GM21576 (cell line): ENCODE data around the gene ANXA8L1.
"Not testable (repeated sequence)": the region's sequence is repeated elsewhere in the genome, so short reads cannot be mapped to it uniquely, and the experiment has no call there.

Experiments
- ATAC-seq: cut with Tn5 transposase; IDR thresholded peaks from one replicate; pipeline ENCODE4 v1.9.1; 2021; ENCODE audit warnings: mild to moderate bottlenecking, moderate library complexity; ENCODE audit not compliant: unreplicated experiment

ANXA8L1 gene

GRCh38 chr10:46375406-46375805 lies at the start of gene ANXA8L1:
Gene ANXA8L1, plus strand, starts transcription at chr10:46375776. Its CDS starts 76 bp downstream, at chr10:46375852.
- ATAC-seq = not testable (repeated sequence)

GRCh38 chr10:46326066-46326465 lies 49.5 kb upstream of the ANXA8L1 start:
- no peak for ATAC-seq

GRCh38 chr10:46326971-46327370 lies 48.6 kb upstream of the ANXA8L1 start:
- ATAC-seq = no peak

- ATAC-seq = no peak
Measured at GRCh38 chr10:46327685-46328084, 47.9 kb upstream of the ANXA8L1 start.

GRCh38 chr10:46328853-46329689 lies 46.5 kb upstream of the ANXA8L1 start:
- ATAC-seq = no peak

GRCh38 chr10:46329690-46330016 lies 45.9 kb upstream of the ANXA8L1 start:
- ATAC-seq = no peak

- no peak for ATAC-seq
Measured at GRCh38 chr10:46330894-46331293, 44.7 kb upstream of the ANXA8L1 start.

- ATAC-seq = not testable (repeated sequence)
Measured at GRCh38 chr10:46365484-46365883, 10.1 kb upstream of the ANXA8L1 start.

- not testable (repeated sequence) for ATAC-seq
Measured at GRCh38 chr10:46367209-46367608, 8.4 kb upstream of the ANXA8L1 start.

- not testable (repeated sequence) for ATAC-seq
Measured at GRCh38 chr10:46367666-46368240, 7.8 kb upstream of the ANXA8L1 start.

GRCh38 chr10:46368956-46369355 lies 6.6 kb upstream of the ANXA8L1 start:
- ATAC-seq = not testable (repeated sequence)

GRCh38 chr10:46374410-46374809 lies 1.2 kb upstream of the ANXA8L1 start:
- not testable (repeated sequence) for ATAC-seq

- ATAC-seq = not testable (repeated sequence)
Measured at GRCh38 chr10:46377022-46377421, 1.4 kb downstream of the ANXA8L1 start.

- ATAC-seq = not testable (repeated sequence)
Measured at GRCh38 chr10:46377651-46378050, 2.1 kb downstream of the ANXA8L1 start.

GRCh38 chr10:46378108-46378507 lies 2.5 kb downstream of the ANXA8L1 start:
- ATAC-seq = not testable (repeated sequence)

GRCh38 chr10:46379233-46379848 lies 3.8 kb downstream of the ANXA8L1 start:
- not testable (repeated sequence) for ATAC-seq

GRCh38 chr10:46385858-46386257 lies 10.3 kb downstream of the ANXA8L1 start:
- not testable (repeated sequence) for ATAC-seq

- ATAC-seq = peak; percentile 81
Measured at GRCh38 chr10:46386694-46387093, 11.1 kb downstream of the ANXA8L1 start.

GRCh38 chr10:46387309-46387902 lies 11.8 kb downstream of the ANXA8L1 start:
- not testable (repeated sequence) for ATAC-seq

GRCh38 chr10:46391422-46391821 lies 15.8 kb downstream of the ANXA8L1 start:
- ATAC-seq = not testable (repeated sequence)
